H9 (cell line): ENCODE data around the gene TTC39C. TPM values are rescaled to one million over a fixed set of nuclear protein-coding genes. Genes with fewer than 3 reads are reported as not detected.

Experiments
- DNase-seq: peaks from one replicate; pipeline ENCODE4 v3.0.0-alpha.2; 2017
- H2AFZ ChIP-seq: one replicate; pipeline ENCODE4 v1.6.1; 2013; ENCODE audit warnings: mild to moderate bottlenecking, low read length, control low read depth, moderate library complexity
- H2AK5ac ChIP-seq: 2 replicates; pipeline ENCODE4 v1.6.1; 2013; ENCODE audit warnings: low read length, control low read depth, mixed read lengths; ENCODE audit not compliant: insufficient read length
- H2BK120ac ChIP-seq: one replicate; pipeline ENCODE4 v1.6.1; 2013; ENCODE audit warnings: low read depth, mild to moderate bottlenecking, low read length, control low read depth, inconsistent platforms; ENCODE audit not compliant: poor library complexity, severe bottlenecking
- H2BK12ac ChIP-seq: 2 replicates; pipeline ENCODE4 v1.6.1; 2013; ENCODE audit warnings: low read length, control low read depth, mixed read lengths, low read depth; ENCODE audit not compliant: insufficient read length
- H2BK15ac ChIP-seq: 2 replicates; pipeline ENCODE4 v1.6.1; 2013; ENCODE audit warnings: low read depth, low read length, control low read depth
- H2BK20ac ChIP-seq: one replicate; pipeline ENCODE4 v1.6.1; 2013; ENCODE audit warnings: low read depth, mild to moderate bottlenecking, low read length, control low read depth, inconsistent platforms; ENCODE audit not compliant: poor library complexity, severe bottlenecking
- H2BK5ac ChIP-seq: 2 replicates; pipeline ENCODE4 v1.6.1; 2013; ENCODE audit warnings: low read length, control low read depth, mixed read lengths; ENCODE audit not compliant: insufficient read length
- H3K14ac ChIP-seq: 2 replicates; pipeline ENCODE4 v1.6.1; 2013; ENCODE audit warnings: low read length, control low read depth; ENCODE audit not compliant: insufficient read depth
- H3K18ac ChIP-seq: 2 replicates; pipeline ENCODE4 v1.6.1; 2013; ENCODE audit warnings: low read depth, mild to moderate bottlenecking, mixed read lengths, low read length, control low read depth; ENCODE audit not compliant: insufficient read length
- H3K23ac ChIP-seq: 2 replicates; pipeline ENCODE4 v1.6.1; 2013; ENCODE audit warnings: low read length, control low read depth, mixed read lengths, low read depth; ENCODE audit not compliant: insufficient read length
- H3K23me2 ChIP-seq: 2 replicates; pipeline ENCODE4 v1.6.1; 2013; ENCODE audit warnings: low read depth, mild to moderate bottlenecking, mixed read lengths, low read length, control low read depth; ENCODE audit not compliant: insufficient read length, poor library complexity, severe bottlenecking
- H3K27ac ChIP-seq: 2 replicates; pipeline ENCODE4 v1.5.1; 2013; ENCODE audit warnings: low read length, control low read depth, mixed read lengths, low read depth; ENCODE audit not compliant: insufficient read length
- H3K27me3 ChIP-seq: 2 replicates; pipeline ENCODE4 v1.6.1; 2013; ENCODE audit warnings: low read length, control low read depth, inconsistent platforms; ENCODE audit not compliant: insufficient read depth
- H3K4ac ChIP-seq: 2 replicates; pipeline ENCODE4 v1.6.1; 2013; ENCODE audit warnings: low read depth, mild to moderate bottlenecking, control low read depth, inconsistent platforms, low read length, moderate library complexity
- H3K4me1 ChIP-seq: 2 replicates; pipeline ENCODE4 v1.6.1; 2013; ENCODE audit warnings: low read length, control low read depth, inconsistent platforms; ENCODE audit not compliant: insufficient read depth
- H3K4me2 ChIP-seq: 2 replicates; pipeline ENCODE4 v1.6.1; 2013; ENCODE audit warnings: low read length, control low read depth, mixed read lengths; ENCODE audit not compliant: insufficient read length, insufficient read depth
- H3K56ac ChIP-seq: 2 replicates; pipeline ENCODE4 v1.6.1; 2013; ENCODE audit warnings: low read depth, mild to moderate bottlenecking, mixed read lengths, low read length, control low read depth; ENCODE audit not compliant: insufficient read length
- H3K79me1 ChIP-seq: 2 replicates; pipeline ENCODE4 v1.6.1; 2013; ENCODE audit warnings: low read depth, mild to moderate bottlenecking, moderate library complexity, low read length, control low read depth, inconsistent platforms; ENCODE audit not compliant: insufficient read depth, poor library complexity, severe bottlenecking
- H3K79me2 ChIP-seq: 2 replicates; pipeline ENCODE4 v1.6.1; 2013; ENCODE audit warnings: low read length, control low read depth, inconsistent platforms; ENCODE audit not compliant: insufficient read depth
- H3K9ac ChIP-seq: 2 replicates; pipeline ENCODE4 v1.6.1; 2013; ENCODE audit warnings: low read length, control low read depth, mixed read lengths; ENCODE audit not compliant: insufficient read length; ENCODE audit errors: extremely low read depth
- H3K9me3 ChIP-seq: one replicate; pipeline ENCODE4 v1.6.1; 2013; ENCODE audit warnings: low read depth, low read length, inconsistent platforms; ENCODE audit not compliant: control insufficient read depth
- H3T11ph ChIP-seq: one replicate; pipeline ENCODE4 v1.6.1; 2013; ENCODE audit warnings: mild to moderate bottlenecking, low read length, control low read depth, inconsistent platforms
- H4K20me1 ChIP-seq: one replicate; pipeline ENCODE4 v1.6.1; 2013; ENCODE audit not compliant: control insufficient read depth, insufficient read length, insufficient read depth
- H4K5ac ChIP-seq: 2 replicates; pipeline ENCODE4 v1.6.1; 2013; ENCODE audit warnings: low read depth, mild to moderate bottlenecking, mixed read lengths, low read length, control low read depth; ENCODE audit not compliant: insufficient read length
- H4K8ac ChIP-seq: replicated peaks from 2 replicates; pipeline ENCODE4 v1.6.1; 2013; ENCODE audit warnings: low read length, control low read depth, mixed read lengths, low read depth; ENCODE audit not compliant: insufficient read length
- H4K91ac ChIP-seq: 2 replicates; pipeline ENCODE4 v1.6.1; 2013; ENCODE audit warnings: low read depth, mild to moderate bottlenecking, moderate library complexity, mixed read lengths, low read length, control low read depth; ENCODE audit not compliant: insufficient read length
- H3K27ac Mint-ChIP-seq, 3 experiments: 2 replicates in 2 of 3; 3 replicates in 1 of 3; pipeline ENCODE4 v1.8.0; 2020 to 2021; ENCODE audit warnings: mixed read lengths in 3 of 3, mild to moderate bottlenecking in 1 of 3, moderate library complexity in 1 of 3
- H3K27me3 Mint-ChIP-seq: 2 replicates; pipeline ENCODE4 v1.8.0; 2021; ENCODE audit warnings: low read depth, mild to moderate bottlenecking, moderate library complexity, mixed read lengths
- H3K36me3 Mint-ChIP-seq, 3 experiments: 2 replicates in 2 of 3; 3 replicates in 1 of 3; pipeline ENCODE4 v1.8.0; 2020 to 2021; ENCODE audit warnings: low read depth in 3 of 3, mixed read lengths in 3 of 3; ENCODE audit not compliant: insufficient read depth in 1 of 3
- H3K4me1 Mint-ChIP-seq, 2 experiments: 2 replicates each; pipeline ENCODE4 v1.8.0; 2020; ENCODE audit warnings: mixed read lengths in 2 of 2
- H3K4me3 Mint-ChIP-seq, 2 experiments: 2 replicates in 1 of 2; 3 replicates in 1 of 2; pipeline ENCODE4 v1.8.0; 2020 to 2021; ENCODE audit warnings: mild to moderate bottlenecking in 2 of 2, mixed read lengths in 2 of 2, moderate library complexity in 1 of 2
- H3K9me3 Mint-ChIP-seq, 2 experiments: 2 replicates in 1 of 2; 3 replicates in 1 of 2; pipeline ENCODE4 v1.8.0; 2020; ENCODE audit warnings: mild to moderate bottlenecking in 2 of 2, mixed read lengths in 2 of 2, moderate library complexity in 1 of 2
- WGBS: extraction: QIAGEN DNeasy Blood & Tissue Kit; methylation state at CpG from one replicate; pipeline ENCODE4 v1.1.7; 2013; ENCODE audit warnings: missing lambda C conversion rate, low lambda C conversion rate, mixed read lengths; ENCODE audit not compliant: insufficient read length; ENCODE audit errors: extremely low coverage; 5-methylcytosine and 5-hydroxymethylcytosine counted together
- total RNA-seq: library from RNA; stranded (reverse); gene quantifications from 2 replicates; pipeline ENCODE4 v1.2.1, GENCODE V29; 2021
- TF ChIP-seq, protein P1 (sequence below): fragments of 200-600 bp; sonication (generic); conservative IDR thresholded peaks from 3 replicates; pipeline ENCODE4 v1.8.0; 2021; ENCODE audit warnings: antibody characterized with exemption, mild to moderate bottlenecking

TTC39C gene
- total RNA-seq, 1 experiment from 2014 or later = 18.0 TPM

GRCh38 chr18:23977103-23977502 is 37.5 kb upstream of the TTC39C start:
- Histone ChIP-seq H3K23ac (no peak overlapping the region), H4K91ac (no peak overlapping the region), H4K20me1 (no peaks in the 10 kb centered on the region), H2AFZ (no peak overlapping the region), H3K27ac (no peak overlapping the region), H2BK20ac (no peak overlapping the region), H2BK15ac (no peak overlapping the region), H3K56ac (no peak overlapping the region), H3K9ac (no peak overlapping the region), H2BK120ac (no peak overlapping the region), H3K14ac (no peak overlapping the region), H2BK5ac (no peak overlapping the region), H3K4me1 (no peaks in the 10 kb centered on the region; the same call in 1 of the 2 replicates), H2AK5ac (no peak overlapping the region), H3K27me3 (no peaks in the 10 kb centered on the region), H4K5ac (no peak overlapping the region), H3K23me2 (no peaks in the 10 kb centered on the region), H2BK12ac (no peak overlapping the region), H3K4ac (no peak overlapping the region), H3K79me1 (no peaks in the 10 kb centered on the region), H3K4me2 (no peak overlapping the region), H4K8ac (no peak overlapping the region), H3K79me2 (no peaks in the 10 kb centered on the region), H3T11ph (no peak overlapping the region), H3K18ac (no peak overlapping the region), H3K9me3 (no peaks in the 10 kb centered on the region)
- no CpG with 5 or more reads among the region's 7 CpGs for WGBS
- Mint-ChIP-seq H3K4me3 (no peak overlapping the region), H3K9me3 (no peaks in the 10 kb centered on the region), H3K27me3 (no peaks in the 10 kb centered on the region; the same call in 1 of the 2 replicates), H3K4me1 (peaks cover 11% of the 10 kb centered on the region in 2 experiments), H3K27ac (no peak overlapping the region), H3K36me3 (peaks cover 0 to 1% (median 0%) of the 10 kb centered on the region in 3 experiments; a peak in 1 of 7 replicates)
- no peak for DNase-seq
- TF ChIP-seq, protein P1, sequence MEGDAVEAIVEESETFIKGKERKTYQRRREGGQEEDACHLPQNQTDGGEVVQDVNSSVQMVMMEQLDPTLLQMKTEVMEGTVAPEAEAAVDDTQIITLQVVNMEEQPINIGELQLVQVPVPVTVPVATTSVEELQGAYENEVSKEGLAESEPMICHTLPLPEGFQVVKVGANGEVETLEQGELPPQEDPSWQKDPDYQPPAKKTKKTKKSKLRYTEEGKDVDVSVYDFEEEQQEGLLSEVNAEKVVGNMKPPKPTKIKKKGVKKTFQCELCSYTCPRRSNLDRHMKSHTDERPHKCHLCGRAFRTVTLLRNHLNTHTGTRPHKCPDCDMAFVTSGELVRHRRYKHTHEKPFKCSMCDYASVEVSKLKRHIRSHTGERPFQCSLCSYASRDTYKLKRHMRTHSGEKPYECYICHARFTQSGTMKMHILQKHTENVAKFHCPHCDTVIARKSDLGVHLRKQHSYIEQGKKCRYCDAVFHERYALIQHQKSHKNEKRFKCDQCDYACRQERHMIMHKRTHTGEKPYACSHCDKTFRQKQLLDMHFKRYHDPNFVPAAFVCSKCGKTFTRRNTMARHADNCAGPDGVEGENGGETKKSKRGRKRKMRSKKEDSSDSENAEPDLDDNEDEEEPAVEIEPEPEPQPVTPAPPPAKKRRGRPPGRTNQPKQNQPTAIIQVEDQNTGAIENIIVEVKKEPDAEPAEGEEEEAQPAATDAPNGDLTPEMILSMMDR = no peak
